HEK293 (cell line): ENCODE data around the gene CHCHD5.

Experiments used
- BCL11B ChIP-seq: fragments of 450-650 bp; formaldehyde crosslinking; IDR thresholded peaks from 2 replicates; pipeline ENCODE4 v1.5.1; 2016; ENCODE audit warnings: low read depth, missing biosample characterization, missing genetic modification characterization
- CTCF ChIP-seq: fragments of 450-650 bp; formaldehyde crosslinking; IDR thresholded peaks from 2 replicates; pipeline ENCODE4 v1.5.1; 2016; ENCODE audit warnings: missing biosample characterization, missing genetic modification characterization
- GLIS1 ChIP-seq: fragments of 450-650 bp; formaldehyde crosslinking; IDR thresholded peaks from 2 replicates; pipeline ENCODE4 v1.5.1; 2016; ENCODE audit warnings: missing biosample characterization, missing genetic modification characterization
- PATZ1 ChIP-seq: fragments of 450-650 bp; formaldehyde crosslinking; IDR thresholded peaks from 2 replicates; pipeline ENCODE4 v1.5.1; 2016; ENCODE audit warnings: missing biosample characterization, missing genetic modification characterization
- PRDM6 ChIP-seq: fragments of 450-650 bp; formaldehyde crosslinking; IDR thresholded peaks from 2 replicates; pipeline ENCODE4 v1.5.1; 2017; ENCODE audit warnings: missing biosample characterization, missing genetic modification characterization
- REST ChIP-seq: fragments of 450-650 bp; formaldehyde crosslinking; IDR thresholded peaks from 2 replicates; pipeline ENCODE4 v1.5.1; 2016; ENCODE audit warnings: missing biosample characterization, missing genetic modification characterization
- SETDB1 ChIP-seq: IDR thresholded peaks from one replicate; pipeline ENCODE4 v1.6.1; 2017; ENCODE audit warnings: mild to moderate bottlenecking, low read length, moderate library complexity, mixed read lengths; ENCODE audit not compliant: insufficient read length
- SP2 ChIP-seq: fragments of 450-650 bp; formaldehyde crosslinking; IDR thresholded peaks from 2 replicates; pipeline ENCODE4 v1.5.1; 2016; ENCODE audit warnings: missing biosample characterization, missing genetic modification characterization
- WT1 ChIP-seq: fragments of 450-650 bp; formaldehyde crosslinking; IDR thresholded peaks from 2 replicates; pipeline ENCODE4 v1.5.1; 2016; ENCODE audit warnings: missing biosample characterization, missing genetic modification characterization
- ZNF157 ChIP-seq: fragments of 450-650 bp; formaldehyde crosslinking; IDR thresholded peaks from 2 replicates; pipeline ENCODE4 v1.5.1; 2016; ENCODE audit warnings: missing biosample characterization, missing genetic modification characterization
- ZNF548 ChIP-seq: fragments of 450-650 bp; formaldehyde crosslinking; IDR thresholded peaks from 2 replicates; pipeline ENCODE4 v1.5.1; 2016; ENCODE audit warnings: missing biosample characterization, missing genetic modification characterization
- ZNF585B ChIP-seq: fragments of 450-650 bp; formaldehyde crosslinking; IDR thresholded peaks from 2 replicates; pipeline ENCODE4 v1.5.1; 2016; ENCODE audit warnings: missing biosample characterization, missing genetic modification characterization

- TF ChIP-seq CTCF (tag by site-specific recombination) (no peak), GLIS1 (tag by site-specific recombination) (no peak), PATZ1 (tag by site-specific recombination) (no peak), REST (tag by site-specific recombination) (no peak), SP2 (tag by site-specific recombination) (no peak), PRDM6 (tag by site-specific recombination) (no peak), WT1 (no peak), ZNF585B (tag by site-specific recombination) (no peak), ZNF548 (no peak), SETDB1 (no peak), BCL11B (tag by site-specific recombination) (no peak), ZNF157 (tag by site-specific recombination) (no peak)
Measured at GRCh38 chr2:112585400-112585799, 991 bp downstream of the CHCHD5 start.
